Lung (tissue), 12 donors: ENCODE data around the gene NGFR. TPM values are rescaled to one million over a fixed set of nuclear protein-coding genes. Genes with fewer than 3 reads are reported as not detected.

Experiments
- ATAC-seq: fragments of 200-7000 bp; cut with Tn5 transposase; one replicate; pipeline ENCODE4 v1.9.1; 2020; ENCODE audit warnings: moderate number of reproducible peaks; ENCODE audit not compliant: insufficient read depth, low FRiP score
- DNase-seq, 3 donors: peaks; one replicate each; pipeline ENCODE4 v3.0.0-alpha.2; 2013 to 2017
- H3K27ac ChIP-seq, 2 donors: one replicate each; pipeline ENCODE4 v1.5.1; 2013; ENCODE audit warnings: mild to moderate bottlenecking in 2 of 2, moderate library complexity in 2 of 2, control low read depth in 1 of 2, inconsistent platforms in 1 of 2, low read depth in 1 of 2, low read length in 1 of 2
- H3K27me3 ChIP-seq, 3 donors: one replicate each; pipeline ENCODE4 v1.5.1; 2013; ENCODE audit warnings: low read length in 2 of 3; ENCODE audit not compliant: control insufficient read depth in 3 of 3, insufficient read depth in 3 of 3
- H3K36me3 ChIP-seq, 4 donors: one replicate each; pipeline ENCODE4 v1.5.1; 2013; ENCODE audit warnings: low read length in 4 of 4, mild to moderate bottlenecking in 1 of 4, moderate library complexity in 1 of 4; ENCODE audit not compliant: control insufficient read depth in 4 of 4, insufficient read depth in 4 of 4
- H3K4me1 ChIP-seq, 5 donors: one replicate each; pipeline ENCODE4 v1.5.1; 2013; ENCODE audit warnings: low read length in 5 of 5, mild to moderate bottlenecking in 2 of 5, moderate library complexity in 1 of 5; ENCODE audit not compliant: control insufficient read depth in 5 of 5, insufficient read depth in 5 of 5
- H3K4me3 ChIP-seq: one replicate; pipeline ENCODE4 v1.5.1; 2013; ENCODE audit warnings: mild to moderate bottlenecking, control low read depth, moderate library complexity
- H3K9ac ChIP-seq, 2 donors: one replicate each; pipeline ENCODE4 v1.5.1; 2013; ENCODE audit warnings: low read length in 2 of 2, control low read depth in 1 of 2; ENCODE audit not compliant: insufficient read depth in 1 of 2
- H3K9me3 ChIP-seq, 4 donors: one replicate each; pipeline ENCODE4 v1.5.1; 2013; ENCODE audit warnings: low read length in 3 of 4, mild to moderate bottlenecking in 1 of 4, moderate library complexity in 1 of 4; ENCODE audit not compliant: control insufficient read depth in 4 of 4, insufficient read depth in 3 of 4
- CTCF ChIP-seq: IDR thresholded peaks from 2 replicates; pipeline ENCODE4 v1.5.1; 2012; ENCODE audit warnings: mild to moderate bottlenecking; ENCODE audit errors: control extremely low read depth, extremely low read depth
- WGBS, 2 donors: extraction: QIAGEN DNeasy Blood & Tissue Kit; methylation state at CpG; one replicate each; pipeline ENCODE4 v1.1.7; 2013; 5-methylcytosine and 5-hydroxymethylcytosine counted together
- polyA plus RNA-seq, 2 donors: library from polyadenylated mRNA; stranded (reverse); fragments of 200-250 nt; gene quantifications; one replicate each; pipeline ENCODE4 v1.2.1, GENCODE V29; 2013
- total RNA-seq, 2 donors: library from RNA; depleted of rRNA in 1 of 2; stranded (reverse); fragments of >200 nt in 1 of 2; gene quantifications; one replicate each; pipeline ENCODE4 v1.2.1, GENCODE V29; 2014 to 2021
- donor health status: control.
- donor health status: control.
- donor health status: Bipolar disorder and iron deficiency.
- donor health status: healthy.
- donor health status: DM: yes; HTN: yes; CAD: no.

The NGFR gene
- total and polyA plus RNA-seq, 4 donors, result 1.3 to 4.9 (median 3.2) TPM

GRCh38 chr17:49457564-49458535 lies 37.2 kb upstream of the NGFR start:
- DNase-seq (no peak), ATAC-seq (no peak)
- Histone ChIP-seq H3K4me1 (peaks cover 0 to 25% (median 4%) of the 10 kb centered on the region in 5 donors), H3K27ac (no peak overlapping the region), H3K36me3 (no peaks in the 10 kb centered on the region), H3K9me3 (no peaks in the 10 kb centered on the region), H3K9ac (no peak overlapping the region), H3K4me3 (no peak overlapping the region), H3K27me3 (peaks cover 0 to 6% (median 0%) of the 10 kb centered on the region in 3 donors)
- WGBS, 2 donors, result 59 to 64% methylated on average over 15 of the region's 15 CpGs
- TF ChIP-seq CTCF, result no peak

GRCh38 chr17:49459401-49459984 lies 35.6 kb upstream of the NGFR start:
- Histone ChIP-seq H3K4me1 (peaks cover 0 to 23% (median 4%) of the 10 kb centered on the region in 5 donors), H3K36me3 (no peaks in the 10 kb centered on the region), H3K27ac (no peak overlapping the region), H3K9me3 (peaks cover 0 to 9% (median 3%) of the 10 kb centered on the region in 4 donors), H3K4me3 (no peak overlapping the region), H3K27me3 (peaks cover 0 to 6% (median 0%) of the 10 kb centered on the region in 3 donors), H3K9ac (no peak overlapping the region)
- ATAC-seq (no peak), DNase-seq (no peak)
- no peak for TF ChIP-seq CTCF
- WGBS, 2 donors, result 49 to 66% methylated on average over 7 of the region's 7 CpGs

GRCh38 chr17:49460401-49460800 lies 34.7 kb upstream of the NGFR start:
- Histone ChIP-seq H3K4me1 (peaks cover 0 to 17% (median 4%) of the 10 kb centered on the region in 5 donors), H3K27ac (no peak overlapping the region), H3K27me3 (peaks cover 0 to 6% (median 0%) of the 10 kb centered on the region in 3 donors), H3K9ac (no peak overlapping the region), H3K36me3 (no peaks in the 10 kb centered on the region), H3K9me3 (peaks cover 0 to 13% (median 3%) of the 10 kb centered on the region in 4 donors), H3K4me3 (no peak overlapping the region)
- TF ChIP-seq CTCF, result no peak
- DNase-seq (no peak), ATAC-seq (no peak)
- WGBS, 2 donors, result 84 to 89% methylated on average over 7 of the region's 7 CpGs
